ENCODE measurements around the gene C19orf47.

C19orf47 gene

GRCh38 chr19:40326201-40326600, 22.0 kb downstream of the C19orf47 start:
- no peaks in the 10 kb centered on the region for H3K4me1 ChIP-seq
- DNase-seq (ENCODE audit: low spot score in 2 of 2): no peak
- in situ Hi-C loops (cut with MboI; ENCODE audit: low sequenced_read_pairs): no loop called here
- H3K27me3 ChIP-seq (ENCODE audit: low read depth): no peaks in the 10 kb centered on the region
- H3K4me3 ChIP-seq: no peak overlapping the region
- peaks cover 74% of the 10 kb centered on the region for H3K36me3 ChIP-seq (replicated peaks)
- no peaks in the 10 kb centered on the region for H3K9me3 ChIP-seq

GRCh38 chr19:40323705-40324104, 24.5 kb downstream of the C19orf47 start:
- Histone ChIP-seq H3K9me3 (no peaks in the 10 kb centered on the region), H3K4me3 (no peak overlapping the region), H3K4me1 (no peaks in the 10 kb centered on the region), H3K27me3 (ENCODE audit: low read depth) (no peaks in the 10 kb centered on the region), H3K36me3 (replicated peaks) (peaks cover 70% of the 10 kb centered on the region)
- DNase-seq (ENCODE audit: low spot score in 2 of 2): no peak
- in situ Hi-C loops (cut with MboI; ENCODE audit: low sequenced_read_pairs): no loop called here

- in situ Hi-C loops (cut with MboI; ENCODE audit: low sequenced_read_pairs): no loop called here
- no peaks in the 10 kb centered on the region for H3K9me3 ChIP-seq
- H3K36me3 ChIP-seq (replicated peaks): peaks cover 66% of the 10 kb centered on the region
- no peaks in the 10 kb centered on the region for H3K4me1 ChIP-seq
- no peak for DNase-seq (ENCODE audit: low spot score in 2 of 2)
- no peaks in the 10 kb centered on the region for H3K27me3 ChIP-seq (ENCODE audit: low read depth)
- no peak overlapping the region for H3K4me3 ChIP-seq
Observed at GRCh38 chr19:40322951-40323615, 25.1 kb downstream of the C19orf47 start.

GRCh38 chr19:40322271-40322610, 26.0 kb downstream of the C19orf47 start:
- H3K9me3 ChIP-seq: no peaks in the 10 kb centered on the region
- no peaks in the 10 kb centered on the region for H3K4me1 ChIP-seq
- in situ Hi-C loops (cut with MboI; ENCODE audit: low sequenced_read_pairs): no loop called here
- no peak for DNase-seq (ENCODE audit: low spot score in 2 of 2)
- H3K36me3 ChIP-seq (replicated peaks): peaks cover 58% of the 10 kb centered on the region
- H3K4me3 ChIP-seq: no peak overlapping the region
- no peaks in the 10 kb centered on the region for H3K27me3 ChIP-seq (ENCODE audit: low read depth)

GRCh38 chr19:40321566-40322270, 26.5 kb downstream of the C19orf47 start:
- Histone ChIP-seq H3K4me3 (no peak overlapping the region), H3K4me1 (no peaks in the 10 kb centered on the region), H3K27me3 (ENCODE audit: low read depth) (no peaks in the 10 kb centered on the region), H3K36me3 (replicated peaks) (peaks cover 58% of the 10 kb centered on the region), H3K9me3 (no peaks in the 10 kb centered on the region)
- in situ Hi-C loops (cut with MboI; ENCODE audit: low sequenced_read_pairs): no loop called here
- DNase-seq (ENCODE audit: low spot score in 2 of 2): no peak

GRCh38 chr19:40321076-40321475, 27.1 kb downstream of the C19orf47 start:
- Histone ChIP-seq H3K4me3 (no peak overlapping the region), H3K36me3 (replicated peaks) (peaks cover 52% of the 10 kb centered on the region), H3K9me3 (no peaks in the 10 kb centered on the region), H3K27me3 (ENCODE audit: low read depth) (no peaks in the 10 kb centered on the region), H3K4me1 (no peaks in the 10 kb centered on the region)
- in situ Hi-C loops (cut with MboI; ENCODE audit: low sequenced_read_pairs): no loop called here
- no peak for DNase-seq (ENCODE audit: low spot score in 2 of 2)

- in situ Hi-C loops (cut with MboI; ENCODE audit: low sequenced_read_pairs): no loop called here
- H3K4me1 ChIP-seq: no peaks in the 10 kb centered on the region
- DNase-seq (ENCODE audit: low spot score in 2 of 2): no peak
- no peaks in the 10 kb centered on the region for H3K9me3 ChIP-seq
- H3K27me3 ChIP-seq (ENCODE audit: low read depth): no peaks in the 10 kb centered on the region
- no peak overlapping the region for H3K4me3 ChIP-seq
- H3K36me3 ChIP-seq (replicated peaks): peaks cover 49% of the 10 kb centered on the region
Observed at GRCh38 chr19:40320558-40320935, 27.6 kb downstream of the C19orf47 start.

- in situ Hi-C loops (cut with MboI; ENCODE audit: low sequenced_read_pairs): no loop called here
- DNase-seq (ENCODE audit: low spot score in 2 of 2): no peak
- H3K4me1 ChIP-seq: no peaks in the 10 kb centered on the region
- no peaks in the 10 kb centered on the region for H3K27me3 ChIP-seq (ENCODE audit: low read depth)
- H3K9me3 ChIP-seq: no peaks in the 10 kb centered on the region
- peaks cover 19% of the 10 kb centered on the region for H3K36me3 ChIP-seq (replicated peaks)
- H3K4me3 ChIP-seq: no peak overlapping the region
Observed at GRCh38 chr19:40317338-40317737, 30.9 kb downstream of the C19orf47 start.

GRCh38 chr19:40315812-40316470, 32.3 kb downstream of the C19orf47 start:
- Histone ChIP-seq H3K36me3 (replicated peaks) (peaks cover 7% of the 10 kb centered on the region), H3K9me3 (no peaks in the 10 kb centered on the region), H3K4me1 (no peaks in the 10 kb centered on the region), H3K27me3 (ENCODE audit: low read depth) (no peaks in the 10 kb centered on the region), H3K4me3 (no peak overlapping the region)
- DNase-seq (ENCODE audit: low spot score in 2 of 2): no peak
- in situ Hi-C loops (cut with MboI; ENCODE audit: low sequenced_read_pairs): no loop called here

GRCh38 chr19:40314656-40315055, 33.5 kb downstream of the C19orf47 start:
- H3K9me3 ChIP-seq: no peaks in the 10 kb centered on the region
- in situ Hi-C loops (cut with MboI; ENCODE audit: low sequenced_read_pairs): no loop called here

GRCh38 chr19:40313229-40313983, 34.8 kb downstream of the C19orf47 start:
- H3K4me1 ChIP-seq: no peaks in the 10 kb centered on the region
- H3K4me3 ChIP-seq: no peak overlapping the region
- H3K9me3 ChIP-seq: no peaks in the 10 kb centered on the region
- in situ Hi-C loops (cut with MboI; ENCODE audit: low sequenced_read_pairs): no loop called here
- no peak for DNase-seq (ENCODE audit: low spot score in 2 of 2)
- H3K27me3 ChIP-seq (ENCODE audit: low read depth): no peaks in the 10 kb centered on the region
- peaks cover under 1% of the 10 kb centered on the region; the same call in 1 of the 2 replicates for H3K36me3 ChIP-seq (replicated peaks)

More at GRCh38 chr19:40314656-40315055, 33.5 kb downstream of the C19orf47 start:
- Histone ChIP-seq H3K4me1 (no peaks in the 10 kb centered on the region), H3K27me3 (ENCODE audit: low read depth) (no peaks in the 10 kb centered on the region), H3K4me3 (no peak overlapping the region), H3K36me3 (replicated peaks) (peaks cover 3% of the 10 kb centered on the region; the same call in 1 of the 2 replicates)
- DNase-seq (ENCODE audit: low spot score in 2 of 2): no peak

GRCh38 chr19:40312533-40312932, 35.7 kb downstream of the C19orf47 start:
- H3K9me3 ChIP-seq: no peaks in the 10 kb centered on the region
- in situ Hi-C loops (cut with MboI; ENCODE audit: low sequenced_read_pairs): no loop called here
- no peak for DNase-seq (ENCODE audit: low spot score in 2 of 2)
- no peaks in the 10 kb centered on the region for H3K4me1 ChIP-seq
- no peaks in the 10 kb centered on the region; the same call in 1 of the 2 replicates for H3K36me3 ChIP-seq (replicated peaks)
- no peaks in the 10 kb centered on the region for H3K27me3 ChIP-seq (ENCODE audit: low read depth)
- no peak overlapping the region for H3K4me3 ChIP-seq

- no peaks in the 10 kb centered on the region for H3K9me3 ChIP-seq
- peaks cover 11% of the 10 kb centered on the region for H3K4me1 ChIP-seq
- in situ Hi-C loops (cut with MboI; ENCODE audit: low sequenced_read_pairs): loop anchor here (10.0 kb wide), 1 partner anchor 325 kb away; no protein-coding TSS in a partner anchor
- H3K4me3 ChIP-seq: no peak overlapping the region
- H3K36me3 ChIP-seq (replicated peaks): no peaks in the 10 kb centered on the region; the same call in 1 of the 2 replicates
- DNase-seq (ENCODE audit: low spot score in 2 of 2): no peak
- H3K27me3 ChIP-seq (ENCODE audit: low read depth): no peaks in the 10 kb centered on the region
Observed at GRCh38 chr19:40309666-40310065, 38.5 kb downstream of the C19orf47 start.

Data from HAP-1 (cell line).